GM18508 (cell line): ENCODE data around the gene NDUFS6.

Experiments
- ATAC-seq: cut with Tn5 transposase; IDR thresholded peaks from one replicate; pipeline ENCODE4 v1.9.1; 2021; ENCODE audit warnings: moderate number of reproducible peaks; ENCODE audit not compliant: insufficient read depth, unreplicated experiment

Gene NDUFS6

DNA sequence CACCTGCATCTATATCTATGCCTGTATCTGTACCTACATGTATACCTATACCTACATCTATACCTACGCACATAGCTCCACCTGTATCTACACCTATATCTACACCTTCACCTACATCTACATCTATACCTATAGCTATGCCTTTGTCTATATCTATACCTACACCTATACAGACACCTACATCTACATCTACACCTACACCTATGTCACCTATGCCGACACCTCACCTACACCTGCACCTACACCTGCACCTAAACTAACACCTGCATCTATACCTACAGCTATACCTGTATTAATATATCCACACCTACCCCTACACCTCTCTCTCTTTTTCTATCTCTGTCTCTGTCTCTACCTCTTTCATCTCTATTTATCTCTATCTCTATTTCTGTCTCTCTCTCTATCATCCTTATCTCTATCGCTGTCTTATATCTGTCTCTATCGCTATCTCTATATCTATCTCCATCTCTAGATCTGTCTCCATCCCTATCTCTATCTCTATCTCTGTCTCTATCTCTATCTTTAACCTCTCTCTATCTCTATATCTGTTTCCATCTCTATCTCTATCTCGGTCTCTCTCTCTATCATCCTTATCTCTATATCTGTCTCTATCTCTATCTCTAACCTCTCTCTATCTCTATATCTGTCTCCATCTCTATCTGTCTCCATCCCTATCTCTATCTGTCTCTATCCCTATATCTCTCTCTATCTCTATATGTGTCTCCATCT is 43.7 kb downstream of the NDUFS6 start:
- ATAC-seq = no peak

- no peak for ATAC-seq
Observed at GRCh38 chr5:1845696-1846095, 44.5 kb downstream of the NDUFS6 start.

DNA sequence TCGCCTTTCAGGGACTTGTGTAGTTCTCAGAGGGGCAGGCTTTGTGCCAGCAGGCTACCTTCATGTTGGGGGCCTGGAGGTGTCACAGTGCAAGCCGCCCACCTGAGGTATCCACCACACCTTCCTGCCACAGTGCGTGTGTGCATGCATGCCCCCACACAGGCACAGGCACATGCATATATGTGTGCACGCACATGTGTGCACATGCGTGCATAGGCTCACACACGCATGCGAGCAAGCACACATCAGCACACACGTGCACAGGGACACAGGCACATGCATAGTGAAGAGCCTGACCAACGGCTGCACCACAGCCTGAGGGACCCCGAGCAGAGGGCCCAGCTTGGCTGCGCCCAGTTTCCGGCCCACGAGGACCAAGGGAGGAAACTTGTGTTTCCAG is 45.4 kb downstream of the NDUFS6 start:
- no peak for ATAC-seq

- ATAC-seq = no peak
Observed at GRCh38 chr5:1847056-1847455, 45.8 kb downstream of the NDUFS6 start.

DNA sequence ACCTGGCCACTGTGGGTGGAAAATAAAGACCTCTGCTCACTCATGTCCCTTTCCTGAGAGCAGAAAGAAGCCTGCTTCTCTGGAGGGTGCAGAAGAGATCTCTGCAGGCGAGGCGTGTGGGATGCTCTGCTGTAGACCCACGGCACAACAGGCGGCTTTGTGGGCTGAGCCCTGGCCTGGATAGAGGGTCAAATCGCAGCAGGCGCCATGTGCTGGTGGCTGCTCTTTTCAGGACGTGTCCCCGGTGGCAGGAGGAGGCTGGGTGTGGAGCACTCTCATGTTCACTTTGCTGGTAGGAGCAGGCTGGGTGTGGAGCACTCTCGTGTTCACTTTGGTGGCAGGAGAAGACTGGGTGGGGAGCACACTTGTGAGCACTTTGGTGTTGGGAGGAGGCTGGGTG is 46.4 kb downstream of the NDUFS6 start:
- no peak for ATAC-seq

GRCh38 chr5:1850324-1851154 is 49.3 kb downstream of the NDUFS6 start:
- no peak for ATAC-seq

DNA sequence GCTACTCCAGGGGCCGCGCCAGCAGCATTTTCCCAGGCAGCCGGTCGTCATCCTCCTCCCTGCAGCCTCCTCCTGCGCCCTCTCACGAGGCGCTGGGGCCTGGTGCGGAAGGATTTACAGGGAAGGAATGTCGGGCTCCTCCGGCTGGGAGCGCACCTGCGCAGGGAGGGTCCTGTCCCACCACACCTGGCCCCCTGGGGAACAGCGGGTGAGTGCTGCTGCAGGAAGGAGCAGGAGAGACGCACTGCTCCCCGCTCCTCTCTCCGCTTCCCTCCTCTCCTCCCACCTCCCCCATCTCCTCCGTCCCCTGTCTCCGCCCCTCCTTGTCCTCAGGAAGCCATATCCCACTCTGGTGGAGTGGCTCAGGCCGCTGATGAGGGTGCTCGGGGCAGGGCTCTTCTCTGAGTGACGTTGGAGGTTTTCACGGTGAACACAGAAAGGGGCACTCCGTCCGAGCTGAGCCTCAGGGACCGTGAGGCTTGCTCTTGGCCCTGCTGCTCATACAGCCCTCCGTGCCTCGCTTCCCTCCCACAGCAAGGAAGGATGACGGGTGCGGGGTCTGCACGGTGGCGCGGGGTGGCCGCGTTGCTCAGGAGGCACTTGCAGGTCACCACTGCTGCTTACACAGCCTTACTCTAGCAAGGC is 50.2 kb downstream of the NDUFS6 start:
- no peak for ATAC-seq

DNA sequence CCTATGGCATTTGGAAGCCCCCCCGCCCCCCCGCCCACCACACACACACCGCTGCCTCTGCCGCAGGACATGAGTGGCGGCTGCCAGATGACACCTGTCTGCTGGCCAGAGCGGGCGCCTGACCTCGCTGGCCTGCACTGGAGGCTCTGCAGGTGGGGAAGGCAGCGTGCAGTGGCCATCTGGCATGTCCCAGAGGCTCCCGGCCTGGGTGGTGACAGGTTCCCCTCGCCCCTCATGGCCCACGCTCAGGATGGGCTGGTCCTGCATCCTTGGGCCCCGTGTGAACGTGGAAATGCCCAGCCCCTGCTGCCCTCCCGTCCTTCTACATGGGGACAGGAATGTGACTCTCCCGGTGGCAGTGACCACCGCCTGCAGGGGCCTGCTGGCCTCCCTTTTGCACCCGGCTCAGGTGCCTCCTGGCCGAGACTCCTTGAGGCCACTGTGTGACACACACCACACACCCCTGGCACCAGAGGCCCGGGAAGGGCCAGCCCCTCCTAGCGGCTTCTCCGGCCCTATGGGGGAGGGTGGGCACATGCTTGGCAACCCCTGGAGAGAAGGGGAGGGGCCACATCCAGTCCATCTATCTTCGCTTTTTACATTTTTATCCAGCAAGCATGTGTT is 51.2 kb downstream of the NDUFS6 start:
- ATAC-seq = no peak

DNA sequence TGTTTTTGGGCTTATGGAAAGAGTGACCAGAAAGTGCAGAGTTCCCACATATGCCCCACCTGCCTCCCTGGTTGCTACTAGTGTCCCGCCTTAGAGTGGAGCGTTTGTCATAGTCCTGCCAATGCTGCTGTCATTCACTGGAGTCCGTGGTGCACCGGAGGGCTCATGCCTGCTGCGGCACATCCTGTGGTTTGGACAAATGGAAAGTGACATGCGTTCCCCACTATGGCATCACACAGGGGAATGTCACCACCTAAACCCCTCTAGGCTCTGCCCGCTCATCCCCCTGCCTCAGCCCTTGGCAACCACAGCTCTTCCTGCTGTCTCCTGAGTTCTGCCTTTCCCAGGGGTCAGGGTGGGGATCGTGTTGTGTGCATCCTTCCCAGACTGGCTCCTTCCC is 52.3 kb downstream of the NDUFS6 start:
- no peak for ATAC-seq

- ATAC-seq = no peak
Observed at GRCh38 chr5:1855075-1855474, 53.9 kb downstream of the NDUFS6 start.

DNA sequence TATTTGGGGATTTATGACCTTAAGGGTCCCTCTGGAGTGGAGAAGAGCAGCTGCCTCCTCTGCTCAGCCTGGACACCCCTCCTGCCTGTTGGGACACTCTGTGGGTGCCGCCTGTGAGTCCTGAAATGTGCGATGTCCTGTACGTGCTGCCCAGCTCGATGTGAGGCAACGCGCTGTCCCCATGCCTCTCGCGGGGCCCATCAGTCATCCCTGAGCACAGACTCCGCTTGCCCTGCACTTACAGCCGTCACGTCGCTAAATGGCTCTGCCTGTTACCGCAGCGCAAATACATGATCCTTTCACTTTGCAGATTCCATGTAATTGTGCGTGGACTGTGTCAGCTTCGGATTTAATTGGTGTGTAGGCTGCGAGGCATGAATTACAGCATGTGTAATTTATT is 54.4 kb downstream of the NDUFS6 start:
- no peak for ATAC-seq

GRCh38 chr5:1856596-1857255 is 55.5 kb downstream of the NDUFS6 start:
- ATAC-seq = no peak

- no peak for ATAC-seq
Observed at GRCh38 chr5:1857256-1857600, 56.0 kb downstream of the NDUFS6 start.

DNA sequence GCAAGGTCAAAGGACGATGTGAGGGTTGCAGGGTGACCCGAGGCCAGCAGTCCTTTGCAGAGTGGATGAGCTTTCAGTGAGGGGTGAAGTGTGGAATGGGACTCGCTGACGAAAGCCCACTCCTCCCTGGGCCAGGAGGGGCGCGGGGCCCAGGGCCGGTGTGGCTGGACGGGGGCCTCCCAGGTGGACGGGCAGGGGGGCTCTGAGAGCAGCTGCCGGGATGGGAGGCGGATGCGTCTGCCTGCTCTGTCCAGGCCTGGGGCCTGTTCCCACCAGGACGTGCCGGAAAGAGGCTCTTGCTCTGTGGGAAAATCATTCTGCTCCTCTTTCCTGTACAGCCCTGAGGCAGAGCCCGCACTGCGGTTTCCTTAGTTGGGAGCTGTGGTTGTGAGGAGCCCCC is 57.2 kb downstream of the NDUFS6 start:
- ATAC-seq = no peak

GRCh38 chr5:1859099-1859498 is 57.9 kb downstream of the NDUFS6 start:
- no peak for ATAC-seq

DNA sequence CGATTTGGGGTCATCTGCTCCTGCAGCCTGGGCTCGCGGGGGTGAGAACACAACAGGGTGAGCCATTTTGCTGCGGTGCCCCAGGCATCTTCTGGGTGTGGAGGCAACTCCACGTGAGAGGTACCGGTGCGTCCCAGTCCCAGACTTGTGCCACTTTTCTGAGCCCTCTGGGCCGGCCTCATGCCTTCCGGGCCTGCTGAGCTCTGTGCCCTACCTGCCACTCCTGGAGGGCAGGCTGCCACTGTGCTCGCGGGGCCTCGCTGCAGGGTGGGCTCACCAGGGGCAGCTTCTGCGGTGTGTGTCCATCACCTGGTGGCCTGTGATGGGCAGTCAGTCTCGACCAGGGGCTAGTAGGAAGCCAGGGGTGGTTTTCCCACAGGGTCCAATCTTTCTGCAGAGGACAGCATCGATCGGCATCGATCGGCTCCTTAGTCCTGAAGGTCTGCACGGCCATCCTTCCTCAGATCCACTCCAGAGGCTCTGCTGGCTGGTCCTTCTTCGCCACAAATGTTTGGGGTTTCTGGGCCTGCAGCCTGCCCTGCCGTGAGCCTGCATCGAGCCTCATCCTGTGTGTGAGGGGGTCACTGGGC is 58.9 kb downstream of the NDUFS6 start:
- ATAC-seq = no peak

- no peak for ATAC-seq
Observed at GRCh38 chr5:1860949-1861348, 59.7 kb downstream of the NDUFS6 start.

GRCh38 chr5:1864896-1865440 is 63.8 kb downstream of the NDUFS6 start:
- no peak for ATAC-seq

- no peak for ATAC-seq
Observed at GRCh38 chr5:1865486-1865885, 64.3 kb downstream of the NDUFS6 start.
